Smooth muscle cell (in vitro differentiated cells): ENCODE data around the gene FAM8A1. TPM values are rescaled to one million over a fixed set of nuclear protein-coding genes. Genes with fewer than 3 reads are reported as not detected.

Source experiments
- DNase-seq: peaks from one replicate; lab custom pipeline; 2025; ENCODE audit not compliant: unreplicated experiment; lab: John Stamatoyannopoulos, UW
- H2AFZ ChIP-seq: fragments of 200-600 bp; sonication (generic); 2 replicates; pipeline ENCODE4 v1.6.0; 2016; ENCODE audit warnings: antibody characterized with exemption, low read depth, mild to moderate bottlenecking
- H3F3A ChIP-seq: fragments of 200-600 bp; sonication (generic); 2 replicates; pipeline ENCODE4 v1.6.0; 2017; ENCODE audit warnings: antibody characterized with exemption, low read depth
- H3K27ac ChIP-seq: fragments of 200-600 bp; sonication (generic); 2 replicates; pipeline ENCODE4 v1.5.1; 2016; ENCODE audit warnings: low read depth, mild to moderate bottlenecking
- H3K27me3 ChIP-seq: fragments of 200-600 bp; sonication (generic); 2 replicates; pipeline ENCODE4 v1.6.1; 2016; ENCODE audit warnings: low read depth, mild to moderate bottlenecking
- H3K36me3 ChIP-seq: fragments of 200-600 bp; sonication (generic); 2 replicates; pipeline ENCODE4 v1.5.1; 2016; ENCODE audit warnings: low read depth
- H3K4me1 ChIP-seq: fragments of 200-600 bp; sonication (generic); 2 replicates; pipeline ENCODE4 v1.5.1; 2016; ENCODE audit warnings: low read depth
- H3K4me2 ChIP-seq: fragments of 200-600 bp; sonication (generic); 2 replicates; pipeline ENCODE4 v1.6.0; 2016; ENCODE audit warnings: mild to moderate bottlenecking
- H3K4me3 ChIP-seq: fragments of 200-600 bp; sonication (generic); 2 replicates; pipeline ENCODE4 v1.5.1; 2016; ENCODE audit warnings: mild to moderate bottlenecking
- H3K79me2 ChIP-seq: fragments of 200-600 bp; sonication (generic); 2 replicates; pipeline ENCODE4 v1.6.0; 2016; ENCODE audit warnings: low read depth, mild to moderate bottlenecking
- H3K9ac ChIP-seq: fragments of 200-600 bp; sonication (generic); 2 replicates; pipeline ENCODE4 v1.6.0; 2016; ENCODE audit warnings: low read depth
- H3K9me3 ChIP-seq: fragments of 200-600 bp; sonication (generic); replicated peaks from 2 replicates; pipeline ENCODE4 v1.5.1; 2016; ENCODE audit warnings: low read depth
- H4K20me1 ChIP-seq: fragments of 200-600 bp; sonication (generic); 2 replicates; pipeline ENCODE4 v1.6.0; 2016; ENCODE audit warnings: low read depth
- CTCF ChIP-seq: fragments of 200-600 bp; sonication (generic); IDR thresholded peaks from 2 replicates; pipeline ENCODE4 v1.5.1; 2017; ENCODE audit warnings: borderline replicate concordance, mild to moderate bottlenecking, antibody characterized with exemption; ENCODE audit not compliant: insufficient read depth, poor library complexity, severe bottlenecking
- WGBS: methylation state at CpG from one replicate; pipeline ENCODE4 v1.1.7; 2016; ENCODE audit warnings: low lambda C conversion rate; 5-methylcytosine and 5-hydroxymethylcytosine counted together
- polyA plus RNA-seq: library from polyadenylated mRNA; unstranded; fragments of >200 nt; fragmentation: Nextera tagmentation; extraction: Ambion mirVana; gene quantifications from 2 replicates; pipeline ENCODE4 v1.2.1, GENCODE V29; 2016
- total RNA-seq: library from RNA; depleted of rRNA; stranded (reverse); fragments of >200 nt; gene quantifications from 2 replicates; pipeline ENCODE4 v1.2.3, GENCODE V29; 2014

Gene FAM8A1
- total and polyA plus RNA-seq, 2 experiments from 2014 or later: 11.8 to 33.2 TPM

DNA sequence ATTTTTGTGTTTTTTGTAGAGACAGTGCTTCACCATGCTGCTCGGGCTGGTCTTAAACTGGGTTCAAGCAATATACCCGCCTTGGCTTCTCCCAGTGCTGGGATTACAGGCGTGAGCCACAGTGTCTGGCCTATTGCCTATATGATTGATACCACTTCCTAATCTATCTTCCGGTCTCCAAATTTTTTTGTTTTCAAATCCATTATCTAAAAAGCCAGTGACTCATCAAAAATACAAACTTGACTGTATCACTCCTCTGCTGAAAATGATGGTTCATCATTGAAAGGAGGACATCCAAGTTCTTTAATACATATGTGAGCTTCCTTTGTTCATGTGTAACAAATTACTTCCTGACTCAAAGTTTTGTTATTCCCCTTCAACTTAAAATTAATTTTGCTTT is 35.5 kb downstream of the FAM8A1 start:
- Histone ChIP-seq H3K27ac (no peak overlapping the region), H4K20me1 (peaks cover 16% of the 10 kb centered on the region), H3K9me3 (no peaks in the 10 kb centered on the region), H2AFZ (no peak overlapping the region), H3K4me1 (no peaks in the 10 kb centered on the region), H3K9ac (no peak overlapping the region), H3K4me3 (no peak overlapping the region), H3K27me3 (no peaks in the 10 kb centered on the region), H3K79me2 (peaks cover 12% of the 10 kb centered on the region), H3K4me2 (no peak overlapping the region), H3K36me3 (peaks cover 26% of the 10 kb centered on the region), H3F3A (no peaks in the 10 kb centered on the region)
- 96% methylated on average over 4 of the region's 4 CpGs for WGBS
- no peak for TF ChIP-seq CTCF
- DNase-seq: no peak

DNA sequence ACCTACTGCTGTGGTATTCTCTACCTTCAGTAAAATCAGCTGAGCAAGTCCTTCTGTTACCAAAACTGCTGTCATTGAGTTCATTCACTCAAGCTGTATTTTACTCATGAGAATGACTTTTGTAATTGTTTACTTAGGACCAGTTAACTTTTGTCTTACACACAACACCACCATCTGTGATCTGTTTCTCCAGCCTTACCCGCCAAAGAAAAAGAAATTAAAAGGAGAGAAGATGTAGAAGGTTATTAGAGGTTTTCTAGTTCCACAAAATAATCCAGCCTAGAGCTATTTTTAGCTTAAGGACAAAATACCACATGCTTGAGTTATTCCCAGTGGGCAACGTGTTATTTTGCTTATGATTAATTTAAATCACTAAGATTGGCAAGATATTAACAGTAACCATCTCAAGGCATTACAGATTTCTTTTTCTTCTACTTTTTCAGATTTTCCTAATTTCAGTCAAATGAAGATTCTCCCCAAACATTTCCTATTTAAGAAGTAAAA is 38.2 kb downstream of the FAM8A1 start:
- Histone ChIP-seq H3K4me1 (no peaks in the 10 kb centered on the region), H3K4me3 (no peak overlapping the region), H3K36me3 (peaks cover 29% of the 10 kb centered on the region), H3K9me3 (no peaks in the 10 kb centered on the region), H3K9ac (no peak overlapping the region), H3K4me2 (no peak overlapping the region), H2AFZ (no peak overlapping the region), H4K20me1 (peaks cover 10% of the 10 kb centered on the region), H3K27ac (no peak overlapping the region), H3K79me2 (peaks cover 12% of the 10 kb centered on the region), H3F3A (no peaks in the 10 kb centered on the region), H3K27me3 (no peaks in the 10 kb centered on the region)
- no peak for DNase-seq
- TF ChIP-seq CTCF: no peak
- WGBS: 93% methylated on average over 2 of the region's 2 CpGs

GRCh38 chr6:17640477-17640917 is 40.4 kb downstream of the FAM8A1 start:
- no peaks in the 10 kb centered on the region for H3F3A ChIP-seq
- peaks cover 6% of the 10 kb centered on the region for H3K79me2 ChIP-seq
- H3K4me1 ChIP-seq: no peaks in the 10 kb centered on the region
- H3K27me3 ChIP-seq: no peaks in the 10 kb centered on the region
- no peaks in the 10 kb centered on the region for H4K20me1 ChIP-seq
- 88% methylated on average over 3 of the region's 3 CpGs for WGBS
- DNase-seq: no peak
- H3K27ac ChIP-seq: no peak overlapping the region
- H3K9ac ChIP-seq: no peak overlapping the region
- no peak overlapping the region for H3K4me3 ChIP-seq
- H3K9me3 ChIP-seq: no peaks in the 10 kb centered on the region
- H2AFZ ChIP-seq: no peak overlapping the region
- no peak overlapping the region for H3K4me2 ChIP-seq
- no peak for TF ChIP-seq CTCF
- peaks cover 39% of the 10 kb centered on the region for H3K36me3 ChIP-seq

DNA sequence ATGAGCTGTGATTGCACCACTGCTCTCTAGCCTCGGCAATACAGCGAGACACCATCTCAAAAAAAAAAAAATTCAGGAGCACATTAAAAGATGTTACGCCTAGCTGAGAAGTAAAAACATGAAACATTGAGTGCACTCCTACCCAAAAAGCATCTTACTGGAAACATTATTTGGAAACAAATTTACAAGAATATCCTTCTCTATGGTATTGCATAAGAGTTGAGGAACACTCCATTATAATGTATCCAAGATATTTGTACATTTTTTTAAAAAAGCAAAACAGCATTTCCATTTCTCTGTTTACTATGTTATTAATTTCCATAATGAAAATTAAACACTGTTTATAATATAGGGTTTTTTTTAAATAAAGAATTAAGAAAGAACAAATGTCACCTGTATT is 48.6 kb downstream of the FAM8A1 start:
- Histone ChIP-seq H3K9me3 (no peaks in the 10 kb centered on the region), H3K27ac (no peak overlapping the region), H3K4me2 (no peak overlapping the region), H3K79me2 (peaks cover 17% of the 10 kb centered on the region), H3K4me3 (no peak overlapping the region), H4K20me1 (peaks cover 6% of the 10 kb centered on the region), H3K36me3 (peaks cover 22% of the 10 kb centered on the region), H3F3A (no peaks in the 10 kb centered on the region), H3K9ac (no peak overlapping the region), H3K4me1 (no peaks in the 10 kb centered on the region), H2AFZ (no peak overlapping the region), H3K27me3 (no peaks in the 10 kb centered on the region)
- WGBS: 99% methylated on average over 3 of the region's 3 CpGs
- TF ChIP-seq CTCF: no peak
- DNase-seq: no peak
